Activated CD4-positive, alpha-beta T cell treated with anti-CD3 and anti-CD28 coated beads, Interleukin-2, amount 50 U/mL, for 24 hours (primary cell): ENCODE data around the gene TEDDM1.
"Not testable (repeated sequence)": the region's sequence is repeated elsewhere in the genome, so short reads cannot be mapped to it uniquely, and the experiment has no call there.

ENCODE experiments used
- DNase-seq, 2 donors: peaks; one replicate each; pipeline ENCODE4 v3.0.0-alpha.2; 2020; ENCODE audit warnings: low read depth in 1 of 2, low spot score in 1 of 2

The TEDDM1 gene

GRCh38 chr1:182381962-182382819 lies 18.3 kb downstream of the TEDDM1 start:
- no peak for DNase-seq

DNA sequence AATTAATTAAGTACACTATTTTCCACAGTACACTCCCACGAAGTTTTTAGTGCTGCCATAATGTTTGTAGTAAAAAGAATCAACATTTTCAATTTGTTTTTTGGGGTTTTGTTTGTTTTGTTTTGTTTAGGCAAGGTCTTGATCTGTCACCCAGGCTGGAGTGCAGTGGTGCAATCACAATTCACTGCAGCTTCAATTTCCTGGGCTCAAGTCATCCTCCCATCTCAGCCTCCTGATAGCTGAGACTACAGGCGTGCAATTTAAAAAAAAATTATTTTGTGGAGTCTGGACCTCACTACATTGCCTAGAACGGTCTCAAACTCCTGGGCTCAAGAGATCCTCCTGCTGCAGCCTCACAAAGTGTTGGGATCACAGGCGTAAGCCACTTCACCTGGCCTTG lies 20.3 kb downstream of the TEDDM1 start:
- DNase-seq = no peak

- DNase-seq = not testable (repeated sequence)
These were observed 20.7 kb downstream of the TEDDM1 start for GRCh38 chr1:182379781-182380180.

- DNase-seq = no peak
These were observed 23.4 kb downstream of the TEDDM1 start for GRCh38 chr1:182376936-182377574.

DNA sequence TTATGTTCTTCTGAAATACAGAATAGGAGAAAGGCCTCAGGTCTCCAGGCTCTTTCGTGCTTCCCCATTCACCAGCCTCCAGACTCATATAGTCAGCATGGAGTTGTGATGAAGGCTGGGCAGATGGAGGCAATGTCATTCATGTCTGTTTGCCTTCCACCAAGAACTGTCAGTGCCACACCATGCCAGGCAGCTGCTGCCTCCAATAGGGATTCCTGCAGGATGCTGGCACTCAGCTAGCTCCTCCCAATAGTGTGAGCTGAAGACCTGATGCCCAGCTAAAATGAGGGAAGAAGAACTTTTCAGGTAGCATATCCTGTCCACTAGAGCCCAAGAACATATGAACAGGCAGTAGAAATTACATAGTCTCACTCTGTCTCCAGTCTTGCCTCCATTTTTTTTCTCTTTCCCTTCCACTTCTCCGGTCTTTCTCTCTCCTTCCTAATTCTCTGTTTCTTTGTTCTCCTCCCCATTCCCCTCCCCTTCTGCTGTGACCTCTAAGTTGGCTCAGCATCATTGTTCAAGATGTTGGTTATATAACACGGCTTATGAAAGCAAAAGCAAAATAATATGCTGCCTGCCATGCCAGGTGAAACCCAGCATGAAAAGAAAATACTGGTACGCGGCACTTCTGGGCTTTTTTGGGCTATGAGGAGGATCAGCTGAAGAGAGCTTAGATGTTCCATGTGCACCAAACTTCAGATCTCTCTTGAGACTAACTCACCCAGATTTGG lies 26.2 kb downstream of the TEDDM1 start:
- DNase-seq = no peak

DNA sequence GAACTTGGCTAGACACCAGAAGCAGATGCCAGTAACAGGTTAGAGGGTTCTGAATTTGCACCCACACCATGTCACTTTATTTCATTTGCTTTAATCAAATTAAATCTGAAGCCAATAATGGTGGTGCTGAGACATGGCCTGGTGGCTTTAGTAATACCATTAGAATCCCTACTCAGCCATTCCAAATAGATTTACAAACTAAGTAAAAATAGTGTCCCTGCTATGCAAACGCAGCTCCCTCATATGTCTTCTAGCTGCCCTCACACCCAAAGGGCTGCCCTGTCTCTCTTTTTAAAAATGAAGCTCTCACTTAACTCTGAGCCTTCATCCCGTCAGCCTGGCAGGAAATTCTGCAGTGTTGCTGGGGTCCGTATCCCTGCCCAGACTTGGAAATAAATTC lies 29.9 kb downstream of the TEDDM1 start:
- no peak for DNase-seq

DNA sequence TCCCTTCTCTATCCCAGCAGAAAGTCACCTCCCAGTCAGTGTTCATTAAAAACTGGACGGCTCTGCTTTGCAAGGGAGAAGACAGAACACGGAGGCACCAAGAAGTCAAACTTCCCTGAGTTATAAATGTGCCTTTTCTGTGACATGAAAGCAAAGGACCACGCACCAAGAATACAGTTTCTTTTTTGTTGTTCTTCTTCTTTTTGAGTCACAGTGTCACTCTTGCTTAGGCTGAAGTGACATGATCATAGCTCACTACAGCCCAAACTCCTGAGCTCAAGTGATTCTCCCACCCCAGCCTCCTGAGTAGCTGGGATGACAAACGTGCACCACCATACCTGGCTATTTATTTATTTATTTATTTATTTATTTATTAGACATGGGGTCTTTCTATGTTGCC lies 31.6 kb downstream of the TEDDM1 start:
- DNase-seq = no peak

DNA sequence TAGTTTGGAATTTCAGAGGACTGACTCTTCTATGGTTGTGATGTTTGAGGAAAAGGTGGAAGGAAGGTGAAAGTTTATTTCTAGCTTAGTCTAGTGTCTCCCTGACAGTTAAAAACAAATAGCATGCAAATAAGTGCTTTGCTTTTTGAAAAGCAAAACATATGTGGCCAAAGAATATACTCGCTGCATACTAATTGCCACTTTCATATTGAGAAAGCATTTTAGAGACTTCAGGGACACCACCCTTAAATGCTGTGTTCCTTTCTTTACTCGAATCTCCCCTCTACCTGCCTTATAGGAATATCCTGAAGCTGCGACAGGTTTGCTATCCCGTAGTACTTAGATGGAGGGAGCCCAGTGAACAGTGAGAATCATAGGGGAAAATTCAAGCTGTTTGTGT lies 32.1 kb downstream of the TEDDM1 start:
- DNase-seq = no peak

- DNase-seq = no peak
These were observed 32.5 kb downstream of the TEDDM1 start for GRCh38 chr1:182367926-182368325.

DNA sequence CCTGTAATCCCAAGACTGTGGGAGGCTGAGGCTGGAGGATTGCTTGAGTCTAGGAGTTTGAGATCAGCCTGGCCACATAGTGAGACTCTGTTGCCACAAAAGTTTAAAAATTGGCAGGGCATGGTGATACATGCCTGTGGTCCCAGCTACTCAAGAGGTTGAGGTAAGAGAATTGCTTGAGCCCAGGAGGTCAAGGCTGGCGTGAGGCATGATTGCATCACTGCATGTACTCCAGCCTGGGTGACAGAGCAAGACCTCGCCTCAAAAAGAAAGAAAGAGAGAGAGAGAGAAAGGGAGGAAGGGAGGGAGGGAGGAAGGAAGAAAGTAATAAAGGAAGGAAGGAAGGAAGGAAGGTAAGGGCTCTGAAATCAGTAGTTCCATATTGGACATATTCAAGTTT lies 33.9 kb downstream of the TEDDM1 start:
- no peak for DNase-seq

GRCh38 chr1:182359645-182360044 lies 40.8 kb downstream of the TEDDM1 start:
- no peak for DNase-seq

DNA sequence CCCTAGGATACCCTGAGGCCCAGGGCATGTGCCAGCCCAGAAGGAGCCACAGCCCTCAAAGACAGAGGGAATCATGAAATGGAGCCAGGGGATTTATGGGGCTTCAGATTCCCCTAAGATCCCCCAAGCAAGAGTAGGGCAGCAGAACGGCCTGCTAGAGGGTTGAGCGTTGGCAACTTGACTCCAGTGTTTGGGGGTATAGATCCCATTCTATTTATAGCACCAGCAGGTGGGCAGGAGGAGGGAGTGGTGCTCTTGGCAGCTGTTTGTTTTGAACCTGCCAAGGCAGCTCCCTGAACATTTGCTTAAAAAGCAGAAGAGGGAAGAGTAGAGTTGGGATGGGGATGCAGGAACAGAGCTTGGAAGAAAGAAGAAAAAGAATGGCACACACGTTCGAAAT lies 42.6 kb downstream of the TEDDM1 start:
- DNase-seq = no peak

DNA sequence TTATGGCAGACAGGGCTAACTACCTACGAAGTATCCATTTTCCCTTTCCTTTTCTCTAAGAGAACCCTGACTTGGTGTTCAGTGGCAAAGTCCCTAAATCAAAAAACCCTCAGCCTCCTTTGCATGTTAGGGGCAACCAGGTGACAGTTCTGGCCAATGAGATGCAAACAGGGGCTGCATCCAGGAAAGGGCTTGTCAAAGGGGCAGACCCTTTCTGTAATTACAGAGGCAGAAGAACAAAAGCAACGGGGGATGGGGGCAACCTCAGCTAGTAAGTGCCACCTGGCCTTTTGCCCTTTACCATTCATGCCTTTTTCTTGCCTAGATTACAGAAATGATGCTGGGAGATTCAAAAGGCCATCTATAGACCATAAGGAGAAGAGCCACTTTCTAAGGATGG lies 43.3 kb downstream of the TEDDM1 start:
- DNase-seq = no peak

- DNase-seq = no peak
These were observed 44.8 kb downstream of the TEDDM1 start for GRCh38 chr1:182355723-182356098.

DNA sequence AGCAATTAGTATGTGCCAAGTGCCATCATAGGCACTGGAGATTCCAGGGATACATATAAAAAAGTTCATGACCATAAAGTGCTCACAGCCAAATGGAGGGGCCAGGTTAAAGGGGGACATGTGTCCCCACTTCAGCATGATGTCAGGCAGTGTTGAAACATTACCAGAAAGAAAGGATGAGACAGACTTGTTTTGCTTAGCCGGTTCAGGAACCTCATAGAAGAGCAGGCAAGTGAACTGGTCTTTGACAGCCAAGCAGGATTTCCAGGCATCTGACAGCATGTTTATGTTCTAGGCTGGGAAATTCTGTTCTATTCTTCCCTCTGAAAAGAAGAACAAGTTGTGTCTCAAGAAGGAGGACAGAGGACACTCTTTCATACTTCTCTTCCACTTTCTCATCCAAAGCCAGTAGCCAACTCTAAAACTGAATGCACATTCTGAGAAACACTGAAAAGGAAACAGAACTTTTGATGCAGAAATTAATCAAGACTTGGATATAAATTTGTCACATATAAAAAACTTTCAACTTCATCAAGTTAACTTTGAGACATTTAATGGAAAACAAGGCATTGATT lies 48.6 kb downstream of the TEDDM1 start:
- no peak for DNase-seq

DNA sequence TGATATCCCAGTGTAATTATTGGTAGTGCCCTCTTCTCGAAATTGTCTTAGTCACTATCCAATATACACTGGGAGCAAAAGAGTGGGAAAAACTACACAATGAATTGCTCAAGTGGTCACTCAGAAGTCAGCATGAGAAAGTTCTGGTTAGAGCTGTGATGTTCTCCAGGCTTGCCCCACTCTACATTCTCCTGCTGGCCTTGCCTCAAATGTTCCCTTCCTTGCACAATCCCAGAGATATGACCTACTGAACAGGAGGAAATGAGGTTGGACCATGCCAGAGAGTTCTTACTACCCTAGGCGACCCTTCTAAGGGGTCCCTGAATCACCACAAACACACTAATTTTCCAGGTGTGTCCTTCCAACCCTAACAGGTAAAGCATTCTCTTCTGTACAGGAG lies 49.6 kb downstream of the TEDDM1 start:
- DNase-seq = no peak

DNA sequence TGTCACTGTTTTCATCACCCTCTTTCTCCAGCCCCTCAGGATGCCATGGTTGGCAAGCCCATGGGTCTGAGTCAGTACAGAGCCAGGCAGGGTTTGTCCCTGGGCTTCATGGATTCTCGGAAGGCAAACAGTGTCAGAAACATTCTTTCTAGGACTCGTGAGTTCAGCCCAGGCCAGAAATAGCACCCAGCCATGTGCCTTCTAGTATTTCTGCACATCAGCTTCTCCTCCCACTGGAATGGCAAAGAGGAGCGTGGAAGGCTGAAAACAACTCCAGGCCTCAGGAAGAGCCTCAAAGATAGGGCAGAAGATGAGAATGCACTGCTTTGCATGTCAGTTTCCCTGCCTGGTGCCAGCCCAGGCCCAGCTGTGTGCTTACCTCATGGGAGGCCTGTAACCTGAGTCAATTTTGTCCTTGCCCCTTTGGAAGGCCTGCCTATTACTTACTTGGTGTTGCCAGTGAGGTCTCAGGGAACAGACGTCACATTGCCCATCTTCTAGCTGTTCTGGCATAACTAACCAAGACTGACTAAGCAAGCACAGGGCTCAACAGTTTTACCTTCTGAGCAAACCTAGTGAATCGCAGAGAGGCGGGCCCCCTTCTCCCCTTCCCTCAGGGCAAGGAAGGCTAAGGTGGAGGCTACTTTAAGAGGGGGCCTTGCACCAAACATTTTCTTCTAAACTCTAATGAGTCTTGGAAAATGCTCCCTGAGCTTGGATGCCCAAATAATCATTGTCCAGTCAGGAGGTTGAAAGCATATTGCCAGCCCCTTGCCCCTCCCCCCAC lies 51.3 kb downstream of the TEDDM1 start:
- no peak for DNase-seq
